ENCODE measurements around the gene CCDC89.

CCDC89 gene

GRCh38 chr11:85695546-85695945 is 9.6 kb upstream of the CCDC89 start:
- no peak for TF ChIP-seq CTCF (IDR thresholded peaks at IDR 0.05; ENCODE audit: control extremely low read depth, extremely low read depth, low read depth, missing control alignments)
- no peak for DNase-seq (ENCODE audit: extremely low spot score)
- CTCF ChIA-PET, result interaction anchor here (0.8 to 2.4 kb wide), 4 partner anchors 10 to 147 kb away, joined by 3 to 15 read pairs (median 4); partner anchors contain the start of gene CCDC89
- POLR2A ChIA-PET, result no interaction called here

- TF ChIP-seq CTCF (IDR thresholded peaks at IDR 0.05; ENCODE audit: control extremely low read depth, extremely low read depth, low read depth, missing control alignments), result peak; percentile 29
- ChIA-PET CTCF (interaction anchor here (0.8 to 1.7 kb wide), 3 partner anchors 13 to 148 kb away, joined by 3 to 4 read pairs (median 4); no protein-coding TSS in a partner anchor), POLR2A (no interaction called here)
- DNase-seq (ENCODE audit: extremely low spot score), result no peak
Measured at GRCh38 chr11:85694385-85694980, 8.5 kb upstream of the CCDC89 start.

- DNase-seq (ENCODE audit: extremely low spot score), result no peak
- ChIA-PET POLR2A (interaction anchor here (0.9 kb wide), 1 partner anchor 37 kb away, joined by 3 read pairs; the partner anchor contains the start of gene TMEM126A), CTCF (interaction anchor here (0.8 to 3.0 kb wide), 4 partner anchors 11 to 22 kb away, joined by 3 to 15 read pairs (median 4); partner anchors contain the start of gene CREBZF)
- TF ChIP-seq CTCF (IDR thresholded peaks at IDR 0.05; ENCODE audit: control extremely low read depth, extremely low read depth, low read depth, missing control alignments), result no peak
Measured at GRCh38 chr11:85685125-85685819, 723 bp downstream of the CCDC89 start.

GRCh38 chr11:85682330-85683305 is 3.4 kb downstream of the CCDC89 start:
- POLR2A ChIA-PET, result no interaction called here
- peak; percentile 87 for DNase-seq (ENCODE audit: extremely low spot score)

GRCh38 chr11:85680897-85681296 is 5.1 kb downstream of the CCDC89 start:
- ChIA-PET POLR2A (no interaction called here), CTCF (interaction anchor here (0.7 to 1.9 kb wide), 4 partner anchors 8 to 15 kb away, joined by 4 to 9 read pairs (median 4); no protein-coding TSS in a partner anchor)
- TF ChIP-seq CTCF (IDR thresholded peaks at IDR 0.05; ENCODE audit: control extremely low read depth, extremely low read depth, low read depth, missing control alignments), result no peak
- no peak for DNase-seq (ENCODE audit: extremely low spot score)

More at GRCh38 chr11:85682330-85683305, 3.4 kb downstream of the CCDC89 start:
- CTCF ChIA-PET, result interaction anchor here (1.0 to 1.4 kb wide), 2 partner anchors 14 to 18 kb away, joined by 3 to 4 read pairs; no protein-coding TSS in a partner anchor
- no peak for TF ChIP-seq CTCF (IDR thresholded peaks at IDR 0.05; ENCODE audit: control extremely low read depth, extremely low read depth, low read depth, missing control alignments)

GRCh38 chr11:85679576-85679975 is 6.4 kb downstream of the CCDC89 start:
- CTCF ChIA-PET, result interaction anchor here (0.7 to 1.9 kb wide), 8 partner anchors 8 to 20 kb away, joined by 3 to 9 read pairs (median 4); partner anchors contain the start of gene CREBZF
- TF ChIP-seq CTCF (IDR thresholded peaks at IDR 0.05; ENCODE audit: control extremely low read depth, extremely low read depth, low read depth, missing control alignments), result no peak
- no peak for DNase-seq (ENCODE audit: extremely low spot score)
- POLR2A ChIA-PET, result no interaction called here

All from GM10248 (cell line).